ENCODE results near the gene FHIP1A. TPM values are rescaled to one million over a fixed set of nuclear protein-coding genes. Genes with fewer than 3 reads are reported as not detected.
"Not testable (repeated sequence)": the region's sequence is repeated elsewhere in the genome, so short reads cannot be mapped to it uniquely, and the experiment has no call there.

The FHIP1A gene
- total RNA-seq: under 1 TPM; 0.05 to 0.18 TPM

DNA sequence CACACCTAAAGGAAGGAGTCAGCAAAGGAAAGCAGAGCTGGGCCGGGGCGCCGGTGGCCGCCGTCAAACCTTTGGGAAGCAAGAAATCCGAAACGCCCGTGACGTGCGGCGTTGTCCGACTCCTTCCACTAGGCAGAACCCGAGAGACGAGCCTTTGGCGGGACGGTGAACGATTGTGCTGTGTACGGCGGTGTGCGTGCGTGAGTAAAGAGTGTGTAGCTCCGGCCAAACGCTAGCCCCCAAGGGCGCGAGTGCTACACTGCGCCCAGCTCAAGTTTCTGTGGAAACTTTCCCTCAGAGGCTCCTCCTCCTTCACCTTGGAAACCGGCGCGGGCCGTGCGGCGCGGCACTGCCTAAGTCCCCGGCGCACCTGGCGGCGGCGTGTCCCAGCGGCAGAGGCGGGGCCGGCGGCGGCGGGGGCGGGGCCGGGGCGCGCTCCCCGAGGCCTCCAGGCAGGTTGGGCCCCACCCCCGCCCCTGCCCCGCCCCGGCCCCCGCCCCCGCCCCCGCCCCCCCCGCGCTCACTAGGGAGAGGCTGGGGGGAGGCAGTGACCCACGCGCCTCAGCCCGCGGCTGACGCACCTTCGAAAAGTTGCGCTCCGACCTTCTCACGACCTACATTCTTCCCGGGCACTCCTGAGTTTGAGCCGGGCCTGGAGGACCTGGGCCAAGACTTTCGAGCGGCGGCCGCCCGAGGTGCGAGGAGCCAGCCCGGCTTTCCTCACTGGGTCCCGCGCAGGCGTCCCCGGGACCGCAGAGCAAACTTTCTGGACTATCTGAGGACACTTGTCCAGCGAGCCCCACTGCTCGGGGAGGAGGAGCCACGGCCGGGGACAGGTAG lies at the start of gene FHIP1A:
TSS of gene FHIP1A (plus strand) at position 547 of the 840 bp plus-strand sequence. CDS start 157,084 bp downstream, outside the sequence.
- H3K27me3 Mint-ChIP-seq: peaks cover 54% of the 10 kb centered on the region
- ChIA-PET CTCF (no interaction called here), POLR2A (no interaction called here)
- H3K4me3 Mint-ChIP-seq: peak within 1 kb of the TSS; percentile 76
- no peaks in the 10 kb centered on the region for H3K36me3 Mint-ChIP-seq (ENCODE audit: low read depth)
- no peak within 1 kb of the TSS for H3K27ac Mint-ChIP-seq
- no peaks in the 10 kb centered on the region for H3K9me3 Mint-ChIP-seq
- H3K4me1 Mint-ChIP-seq: peaks cover 23% of the 10 kb centered on the region
- peak; percentile 73 for DNase-seq

DNA sequence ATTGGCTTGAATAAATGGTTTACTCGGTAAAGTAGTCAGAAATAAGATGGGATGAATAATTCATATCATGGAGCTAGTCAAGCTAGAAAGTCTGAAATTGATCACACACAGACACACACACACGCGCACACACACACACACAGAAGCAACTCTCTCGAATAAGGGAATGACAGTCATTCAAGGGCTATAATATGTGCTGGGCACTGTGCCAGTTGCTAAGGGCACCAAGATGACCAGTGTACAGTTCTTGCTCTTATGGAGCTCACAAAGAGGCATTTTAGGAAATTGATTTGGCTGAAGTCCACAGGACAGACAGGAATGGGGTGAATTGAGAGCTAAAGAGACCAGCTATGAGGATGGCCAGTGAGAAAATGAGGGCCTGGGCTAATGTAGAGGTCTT lies 49.4 kb upstream of the FHIP1A start:
- Mint-ChIP-seq H3K4me1 (no peaks in the 10 kb centered on the region), H3K36me3 (ENCODE audit: low read depth) (no peaks in the 10 kb centered on the region), H3K9me3 (no peaks in the 10 kb centered on the region), H3K4me3 (no peak overlapping the region), H3K27ac (no peak overlapping the region), H3K27me3 (peaks cover 20% of the 10 kb centered on the region)
- POLR2A ChIA-PET: no interaction called here
- no peak for DNase-seq
- CTCF ChIA-PET: interaction anchor here (0.8 to 1.1 kb wide), 2 partner anchors 13 to 245 kb away, joined by 3 read pairs; no protein-coding TSS in a partner anchor

DNA sequence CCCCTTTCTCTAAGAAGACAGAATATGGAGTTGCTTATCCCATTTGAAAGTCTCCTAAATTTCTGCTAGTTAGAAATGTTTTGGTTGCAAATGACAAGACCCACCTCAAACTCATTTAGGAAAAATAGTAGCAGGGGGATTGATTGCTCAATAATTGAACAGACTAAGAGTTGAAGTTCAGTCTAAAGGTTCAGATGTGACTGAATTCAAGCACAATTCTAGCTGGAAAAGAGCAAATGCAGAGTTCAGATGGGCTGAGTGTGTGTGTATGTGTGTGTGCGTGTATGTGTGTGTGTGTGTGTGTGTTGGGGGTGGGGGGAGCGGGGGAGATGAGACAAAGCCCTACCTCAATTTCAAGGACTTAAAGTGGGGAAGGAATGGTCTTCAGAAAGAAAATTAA lies 47.9 kb upstream of the FHIP1A start:
- no peak overlapping the region for H3K27ac Mint-ChIP-seq
- no peaks in the 10 kb centered on the region for H3K9me3 Mint-ChIP-seq
- POLR2A ChIA-PET: no interaction called here
- peaks cover 13% of the 10 kb centered on the region for H3K27me3 Mint-ChIP-seq
- H3K36me3 Mint-ChIP-seq (ENCODE audit: low read depth): no peaks in the 10 kb centered on the region
- no peak overlapping the region for H3K4me3 Mint-ChIP-seq
- H3K4me1 Mint-ChIP-seq: no peaks in the 10 kb centered on the region
- CTCF ChIA-PET: no interaction called here
- DNase-seq: no peak

DNA sequence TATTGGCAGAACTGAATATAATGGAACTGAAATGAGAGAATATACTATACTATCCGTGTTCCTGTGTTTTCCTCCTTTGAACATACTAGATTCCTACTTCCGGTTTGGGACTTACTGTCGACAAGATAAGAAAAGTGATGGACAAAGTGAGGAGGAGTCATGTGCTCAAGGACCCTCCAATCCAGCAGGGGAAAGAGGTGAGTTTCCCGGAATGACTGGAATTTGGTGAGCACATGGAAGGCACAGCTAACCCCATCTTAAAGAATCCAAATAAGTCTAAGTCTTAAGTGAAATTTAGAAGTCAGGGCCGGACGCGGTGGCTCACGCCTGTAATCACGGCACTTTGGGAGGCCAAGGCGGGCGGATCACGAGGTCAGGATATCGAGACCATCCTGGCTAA lies 47.0 kb upstream of the FHIP1A start:
- DNase-seq: no peak
- H3K27ac Mint-ChIP-seq: no peak overlapping the region
- H3K27me3 Mint-ChIP-seq: peaks cover 13% of the 10 kb centered on the region
- no peaks in the 10 kb centered on the region for H3K9me3 Mint-ChIP-seq
- ChIA-PET POLR2A (no interaction called here), CTCF (interaction anchor here (1.8 kb wide), 1 partner anchor 241 kb away, joined by 5 read pairs; no protein-coding TSS in a partner anchor)
- H3K4me3 Mint-ChIP-seq: no peak overlapping the region
- no peaks in the 10 kb centered on the region for H3K36me3 Mint-ChIP-seq (ENCODE audit: low read depth)
- H3K4me1 Mint-ChIP-seq: no peaks in the 10 kb centered on the region

DNA sequence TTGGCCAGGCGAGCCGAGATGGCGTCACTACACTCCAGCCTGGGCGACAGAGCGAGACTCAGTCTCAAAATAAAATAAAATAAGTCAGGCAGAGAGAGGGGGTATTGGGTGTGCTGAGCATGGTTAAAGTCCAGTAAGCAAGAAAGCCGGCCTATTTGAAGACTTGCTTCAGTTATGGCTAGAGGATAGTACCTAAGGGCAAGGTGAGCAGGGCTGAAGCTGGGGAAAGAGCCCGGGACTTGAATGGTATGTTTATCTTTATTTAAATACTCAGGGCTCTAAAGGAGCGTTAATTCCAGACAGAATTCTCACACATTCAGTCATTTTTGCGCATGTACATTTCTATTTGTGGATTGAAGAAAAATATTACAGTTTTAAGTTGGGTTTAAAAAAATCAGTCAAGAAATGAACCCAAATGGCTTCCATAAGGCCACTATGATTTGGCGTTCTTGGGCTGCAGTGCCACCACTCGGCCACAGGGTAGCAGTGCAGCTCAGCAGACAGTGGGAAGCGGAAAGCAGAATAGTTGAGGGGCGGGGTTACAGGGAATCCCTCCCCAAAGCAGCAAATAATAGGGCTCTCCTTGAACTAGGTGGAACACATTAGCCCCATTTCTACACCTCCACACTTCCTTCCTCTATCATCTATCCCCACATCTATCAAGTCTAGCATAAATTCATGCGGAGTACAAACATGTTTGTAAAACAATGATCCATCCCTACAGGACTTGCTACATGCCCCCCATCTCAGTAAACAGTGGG lies 46.4 kb upstream of the FHIP1A start:
- CTCF ChIA-PET: interaction anchor here (0.6 to 1.8 kb wide), 3 partner anchors 241 to 938 kb away, joined by 3 to 6 read pairs (median 5); no protein-coding TSS in a partner anchor
- POLR2A ChIA-PET: no interaction called here
- DNase-seq: peak; percentile 81
- Mint-ChIP-seq H3K27ac (no peak overlapping the region), H3K4me1 (no peaks in the 10 kb centered on the region), H3K9me3 (no peaks in the 10 kb centered on the region), H3K4me3 (no peak overlapping the region), H3K27me3 (peaks cover 13% of the 10 kb centered on the region), H3K36me3 (ENCODE audit: low read depth) (no peaks in the 10 kb centered on the region)

DNA sequence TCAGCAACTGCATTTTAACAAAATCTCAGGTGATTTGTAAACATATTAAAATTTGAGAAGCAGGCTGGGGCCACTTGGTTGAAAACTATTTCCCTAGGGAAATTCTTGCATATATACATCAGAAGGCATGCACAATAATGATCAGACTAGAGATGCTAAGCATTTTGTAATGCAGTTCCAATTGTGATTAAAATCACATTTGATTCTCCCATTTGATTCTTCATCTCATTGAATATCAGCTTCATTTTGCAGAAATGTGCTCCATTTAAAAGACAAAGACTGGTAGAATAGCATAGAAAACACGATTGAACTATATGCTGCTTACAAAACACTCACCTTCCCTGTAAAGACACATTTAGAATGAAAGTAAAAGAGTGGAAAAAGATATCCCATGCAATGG lies 32.4 kb upstream of the FHIP1A start:
- Mint-ChIP-seq H3K27ac (no peak overlapping the region), H3K27me3 (peaks cover 12% of the 10 kb centered on the region), H3K36me3 (ENCODE audit: low read depth) (no peaks in the 10 kb centered on the region), H3K4me3 (no peak overlapping the region), H3K9me3 (no peaks in the 10 kb centered on the region), H3K4me1 (no peaks in the 10 kb centered on the region)
- CTCF ChIA-PET: no interaction called here
- DNase-seq: no peak
- POLR2A ChIA-PET: no interaction called here

DNA sequence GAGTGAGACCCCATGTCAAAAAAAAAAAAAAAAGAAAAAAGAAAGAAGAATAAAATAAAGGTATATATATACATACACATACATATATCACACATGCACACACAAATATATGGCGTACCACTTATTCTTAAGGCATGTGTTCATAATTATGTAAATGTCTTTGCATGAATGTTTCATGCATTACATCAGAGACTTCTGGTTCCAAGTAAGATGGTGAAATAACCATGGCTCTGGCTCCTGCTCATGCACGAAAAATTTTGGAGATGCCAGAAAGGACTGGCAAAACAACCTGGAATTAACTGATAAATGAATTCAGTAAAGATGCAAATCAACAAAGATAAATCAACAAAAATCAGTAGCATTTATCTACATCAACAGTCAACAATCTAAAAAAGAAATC lies 19.7 kb upstream of the FHIP1A start:
- no peaks in the 10 kb centered on the region for H3K4me1 Mint-ChIP-seq
- H3K27me3 Mint-ChIP-seq: peaks cover 7% of the 10 kb centered on the region
- H3K27ac Mint-ChIP-seq: no peak overlapping the region
- ChIA-PET CTCF (no interaction called here), POLR2A (no interaction called here)
- no peak overlapping the region for H3K4me3 Mint-ChIP-seq
- DNase-seq: no peak
- H3K9me3 Mint-ChIP-seq: no peaks in the 10 kb centered on the region
- no peaks in the 10 kb centered on the region for H3K36me3 Mint-ChIP-seq (ENCODE audit: low read depth)

DNA sequence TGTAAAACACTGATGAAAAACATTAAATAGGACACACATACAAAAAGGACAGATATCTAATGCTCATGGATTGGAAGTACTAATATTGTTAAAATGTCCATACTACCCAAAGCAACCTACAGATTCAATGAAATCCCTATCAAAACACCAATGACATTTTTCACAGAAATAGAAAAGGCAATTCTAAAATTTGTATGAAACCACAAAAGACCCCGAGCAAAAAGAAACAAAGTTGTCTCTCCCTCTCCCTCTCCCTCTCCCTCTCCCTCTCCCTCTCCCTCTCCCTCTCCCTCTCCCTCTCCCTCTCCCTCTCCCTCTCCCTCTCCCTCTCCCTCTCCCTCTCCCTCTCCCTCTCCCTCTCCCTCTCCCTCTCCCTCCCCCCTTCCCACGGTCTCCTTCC lies 19.2 kb upstream of the FHIP1A start:
- H3K9me3 Mint-ChIP-seq; H3K4me1 Mint-ChIP-seq; H3K4me3 Mint-ChIP-seq; H3K27me3 Mint-ChIP-seq; DNase-seq; CTCF ChIA-PET; POLR2A ChIA-PET; H3K27ac Mint-ChIP-seq; H3K36me3 Mint-ChIP-seq (ENCODE audit: low read depth): not testable (repeated sequence)

DNA sequence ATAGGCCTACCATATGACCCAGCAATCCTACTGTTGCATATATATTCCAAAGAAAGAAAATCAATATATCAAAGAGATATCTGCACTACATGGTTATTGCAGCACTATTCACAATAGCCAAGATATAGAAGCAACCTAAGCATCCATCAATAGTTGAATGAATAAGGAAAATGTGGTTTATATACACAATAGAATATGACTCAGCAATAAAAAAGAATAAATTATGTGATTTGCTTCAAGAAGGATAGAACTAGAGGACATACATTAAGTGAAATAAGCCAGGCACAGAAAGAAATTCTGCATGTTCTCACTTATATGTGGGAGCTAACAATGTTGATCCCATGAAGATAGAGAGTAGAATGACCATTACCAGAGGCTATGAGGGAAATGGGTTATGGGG lies 13.1 kb upstream of the FHIP1A start:
- H3K4me1 Mint-ChIP-seq: no peaks in the 10 kb centered on the region
- no peaks in the 10 kb centered on the region for H3K9me3 Mint-ChIP-seq
- POLR2A ChIA-PET: no interaction called here
- DNase-seq: no peak
- CTCF ChIA-PET: no interaction called here
- no peak overlapping the region for H3K27ac Mint-ChIP-seq
- H3K4me3 Mint-ChIP-seq: no peak overlapping the region
- peaks cover 2% of the 10 kb centered on the region for H3K27me3 Mint-ChIP-seq
- H3K36me3 Mint-ChIP-seq (ENCODE audit: low read depth): no peaks in the 10 kb centered on the region

DNA sequence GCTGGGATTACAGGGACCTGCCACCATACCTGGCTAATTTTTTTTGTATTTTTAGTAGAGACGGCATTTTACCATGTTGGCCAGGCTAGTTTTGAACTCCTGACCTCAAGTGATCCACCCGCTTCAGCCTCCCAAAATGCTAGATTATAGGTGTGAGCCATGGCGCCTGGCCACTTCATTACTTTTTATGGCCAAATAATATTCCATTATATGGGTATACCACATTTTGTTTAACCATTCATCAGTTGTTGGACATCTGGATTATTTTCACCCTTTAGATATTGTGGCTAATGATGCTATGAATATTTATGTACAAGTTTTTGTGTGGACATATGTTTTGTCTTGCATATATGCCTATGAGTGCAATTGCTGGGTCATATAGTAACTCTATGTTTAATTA lies 8.6 kb upstream of the FHIP1A start:
- POLR2A ChIA-PET: no interaction called here
- H3K27ac Mint-ChIP-seq: no peak overlapping the region
- H3K4me1 Mint-ChIP-seq: no peaks in the 10 kb centered on the region
- H3K4me3 Mint-ChIP-seq: no peak overlapping the region
- H3K9me3 Mint-ChIP-seq: no peaks in the 10 kb centered on the region
- CTCF ChIA-PET: no interaction called here
- DNase-seq: no peak
- peaks cover 4% of the 10 kb centered on the region for H3K27me3 Mint-ChIP-seq
- no peaks in the 10 kb centered on the region for H3K36me3 Mint-ChIP-seq (ENCODE audit: low read depth)

DNA sequence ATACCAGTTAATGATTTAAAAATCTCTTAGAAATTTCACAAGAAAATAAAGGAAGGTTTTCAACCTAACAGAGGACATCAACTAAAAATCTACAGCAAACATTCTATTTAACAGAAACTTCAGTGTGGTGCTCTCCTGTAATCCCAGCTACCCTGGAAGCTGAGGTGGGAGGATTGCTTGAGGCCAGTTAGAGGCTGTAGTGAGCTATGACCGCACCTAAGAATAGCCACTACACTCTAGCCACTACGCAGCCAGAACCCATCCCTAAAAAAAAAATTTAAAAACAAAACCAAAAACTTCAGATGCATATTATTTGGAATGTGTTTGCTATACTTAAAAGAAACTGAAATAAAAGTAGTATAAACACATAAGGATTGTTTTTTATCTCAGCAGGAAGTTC lies 7.2 kb upstream of the FHIP1A start:
- Mint-ChIP-seq H3K27ac (no peak overlapping the region), H3K4me3 (no peak overlapping the region), H3K4me1 (no peaks in the 10 kb centered on the region), H3K36me3 (ENCODE audit: low read depth) (no peaks in the 10 kb centered on the region), H3K27me3 (peaks cover 14% of the 10 kb centered on the region), H3K9me3 (no peaks in the 10 kb centered on the region)
- no peak for DNase-seq
- CTCF ChIA-PET: no interaction called here
- POLR2A ChIA-PET: no interaction called here

DNA sequence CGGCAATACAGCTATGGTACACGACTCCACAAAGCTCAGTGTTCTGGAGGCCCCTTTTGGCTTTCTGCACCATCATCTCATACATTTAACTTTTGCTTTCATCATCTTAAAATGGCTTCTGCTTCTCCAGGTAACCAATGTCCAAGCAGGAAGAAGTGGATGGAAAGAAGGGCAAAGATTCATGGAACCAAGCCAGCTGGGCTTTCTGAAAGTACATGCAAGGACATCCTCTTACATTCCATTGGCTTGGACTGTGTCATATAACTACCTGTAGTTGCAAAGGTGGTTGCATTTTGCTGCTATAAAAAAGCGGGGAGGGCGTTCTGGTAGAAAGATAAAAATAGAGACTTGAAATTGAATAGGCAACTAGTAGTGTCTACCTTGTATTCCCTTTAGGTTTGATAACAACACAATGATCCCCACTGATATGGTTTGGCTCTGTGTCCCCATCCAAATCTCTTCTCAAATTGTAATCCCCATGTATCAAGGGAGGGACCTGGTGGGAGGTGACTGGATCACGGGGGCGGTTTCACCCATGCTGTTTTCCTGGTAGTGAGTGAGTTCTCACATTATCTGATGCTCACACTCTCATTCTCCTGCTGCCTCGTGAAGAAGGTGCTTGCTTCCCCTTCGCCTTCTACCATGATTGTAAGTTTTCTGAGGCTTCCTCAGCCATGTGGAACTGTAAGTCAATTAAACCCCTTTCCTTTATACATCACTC lies 6.7 kb upstream of the FHIP1A start:
- POLR2A ChIA-PET: no interaction called here
- Mint-ChIP-seq H3K4me1 (peaks cover 2% of the 10 kb centered on the region), H3K27ac (no peak overlapping the region), H3K36me3 (ENCODE audit: low read depth) (no peaks in the 10 kb centered on the region), H3K9me3 (no peaks in the 10 kb centered on the region), H3K4me3 (no peak overlapping the region), H3K27me3 (peaks cover 19% of the 10 kb centered on the region)
- CTCF ChIA-PET: no interaction called here
- no peak for DNase-seq

DNA sequence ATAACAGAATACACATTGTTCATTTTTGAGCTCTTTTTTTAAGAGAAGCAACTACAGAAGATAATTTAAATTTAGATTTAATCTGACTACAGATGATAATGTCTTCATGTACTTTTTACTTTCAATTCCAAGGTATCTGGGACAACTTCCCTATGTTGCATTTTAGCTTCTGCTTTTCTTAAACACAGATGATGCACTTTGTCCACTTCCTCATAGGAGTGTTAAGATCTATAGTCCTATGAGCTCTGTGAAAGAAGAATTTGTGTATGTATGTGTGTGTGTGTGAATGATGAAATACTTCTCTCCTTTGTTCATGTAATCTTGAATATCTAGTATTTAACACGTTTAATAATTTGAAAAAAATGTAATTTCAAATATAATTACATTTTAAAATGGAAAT lies 5.3 kb upstream of the FHIP1A start:
- Mint-ChIP-seq H3K36me3 (ENCODE audit: low read depth) (no peaks in the 10 kb centered on the region), H3K27me3 (peaks cover 29% of the 10 kb centered on the region), H3K4me1 (peaks cover 14% of the 10 kb centered on the region), H3K27ac (no peak overlapping the region), H3K4me3 (no peak overlapping the region), H3K9me3 (no peaks in the 10 kb centered on the region)
- ChIA-PET CTCF (no interaction called here), POLR2A (no interaction called here)
- DNase-seq: no peak

Data from activated CD4-positive, alpha-beta memory T cell treated with anti-CD3 and anti-CD28 coated beads, Interleukin-2, amount 10 ng/mL, durations not matched to agents 7 days and 5 days (primary cell).